NCI-H526 treated with DMSO at 0.1 percent for 48 hours (cell line): ENCODE data around the gene FKBP1A.
"Not testable (repeated sequence)": the region's sequence is repeated elsewhere in the genome, so short reads cannot be mapped to it uniquely, and the experiment has no call there.

ENCODE experiments used
- DNase-seq: peaks from one replicate; lab custom pipeline; 2025; lab: John Stamatoyannopoulos, UW

The FKBP1A gene

GRCh38 chr20:1363522-1363921, 29.3 kb downstream of the FKBP1A start:
- no peak for DNase-seq

GRCh38 chr20:1362484-1362883, 30.4 kb downstream of the FKBP1A start:
- no peak for DNase-seq

GRCh38 chr20:1360094-1360846, 32.6 kb downstream of the FKBP1A start:
- no peak for DNase-seq

GRCh38 chr20:1357921-1358671, 34.8 kb downstream of the FKBP1A start:
- no peak for DNase-seq

GRCh38 chr20:1353956-1354355, 38.9 kb downstream of the FKBP1A start:
- DNase-seq: no peak

- no peak for DNase-seq
These were observed 46.4 kb downstream of the FKBP1A start for GRCh38 chr20:1346315-1346969.

- DNase-seq: no peak
These were observed 47.1 kb downstream of the FKBP1A start for GRCh38 chr20:1345756-1346093.

- DNase-seq: no peak
These were observed 47.7 kb downstream of the FKBP1A start for GRCh38 chr20:1345030-1345755.

- not testable (repeated sequence) for DNase-seq
These were observed 49.3 kb downstream of the FKBP1A start for GRCh38 chr20:1343446-1344124.

- DNase-seq: no peak
These were observed 51.1 kb downstream of the FKBP1A start for GRCh38 chr20:1341561-1342265.

GRCh38 chr20:1338801-1339200, 54.1 kb downstream of the FKBP1A start:
- no peak for DNase-seq

GRCh38 chr20:1338096-1338495, 54.8 kb downstream of the FKBP1A start:
- no peak for DNase-seq

- DNase-seq: no peak
These were observed 55.4 kb downstream of the FKBP1A start for GRCh38 chr20:1337441-1337840.

GRCh38 chr20:1336699-1337367, 56.0 kb downstream of the FKBP1A start:
- DNase-seq: no peak

GRCh38 chr20:1335961-1336698, 56.7 kb downstream of the FKBP1A start:
- DNase-seq: no peak

- no peak for DNase-seq
These were observed 58.1 kb downstream of the FKBP1A start for GRCh38 chr20:1334761-1335160.

GRCh38 chr20:1334370-1334731, 58.5 kb downstream of the FKBP1A start:
- DNase-seq: no peak

- no peak for DNase-seq
These were observed 59.1 kb downstream of the FKBP1A start for GRCh38 chr20:1333462-1334369.

GRCh38 chr20:1332749-1333300, 60.0 kb downstream of the FKBP1A start:
- no peak for DNase-seq
